ENCODE results near the gene SAE1. TPM values are rescaled to one million over a fixed set of nuclear protein-coding genes. Genes with fewer than 3 reads are reported as not detected.
"Not testable (repeated sequence)": the region's sequence is repeated elsewhere in the genome, so short reads cannot be mapped to it uniquely, and the experiment has no call there.

Gene SAE1
- total and polyA plus RNA-seq, 4 experiments from 2014 or later, result 35.3 to 182 (median 71.6) TPM

GRCh38 chr19:47134545-47134944 is 3.9 kb downstream of the SAE1 start:
- Mint-ChIP-seq H3K36me3 (peaks cover 8 to 25% of the 10 kb centered on the region in 2 donors), H3K27ac (peak overlapping the region in 5 of 7 donors; percentile 19 to 88 (median 48)), H3K27me3 (no peaks in the 10 kb centered on the region), H3K4me1 (peaks cover 38 to 79% (median 55%) of the 10 kb centered on the region in 4 donors), H3K4me3 (peak overlapping the region in 5 of 8 donors; percentile 4 to 57 (median 28)), H3K9me3 (peaks cover 0 to 5% (median 0%) of the 10 kb centered on the region in 8 donors)
- intact Hi-C loops (cut with micrococcal nuclease), result no loop called here
- Histone ChIP-seq H3K4me3 (ENCODE audit: low read length in 2 of 2) (no peak overlapping the region), H3K27ac (ENCODE audit: low read depth, low read length) (no peak overlapping the region), H3K36me3 (ENCODE audit: insufficient read depth, low read length) (no peaks in the 10 kb centered on the region), H3K27me3 (ENCODE audit: insufficient read depth, low read length) (no peaks in the 10 kb centered on the region), H3K9me3 (ENCODE audit: control insufficient read depth in 1 of 2, low read length in 2 of 2) (no peaks in the 10 kb centered on the region), H3K4me1 (ENCODE audit: insufficient read depth, low read length) (peaks cover 43% of the 10 kb centered on the region)
- DNase-seq, result no peak
- ChIA-PET CTCF (ENCODE audit: partially characterized antibody) (interaction anchor here (0.8 to 17.5 kb wide), 3 partner anchors 9 to 113 kb away, joined by 4 to 199 read pairs (median 5); no protein-coding TSS in a partner anchor), POLR2A (ENCODE audit: partially characterized antibody) (interaction anchor here (1.4 kb wide), 1 partner anchor 22 kb away, joined by 3 read pairs; no protein-coding TSS in a partner anchor)

GRCh38 chr19:47135156-47135555 is 4.5 kb downstream of the SAE1 start:
- peak overlapping the region in 1 of 8 donors; percentile 49 for H3K4me3 Mint-ChIP-seq
- Histone ChIP-seq H3K36me3 (ENCODE audit: insufficient read depth, low read length) (no peaks in the 10 kb centered on the region), H3K4me1 (ENCODE audit: insufficient read depth, low read length) (peaks cover 43% of the 10 kb centered on the region), H3K4me3 (ENCODE audit: low read length in 2 of 2) (no peak overlapping the region), H3K27me3 (ENCODE audit: insufficient read depth, low read length) (no peaks in the 10 kb centered on the region), H3K9me3 (ENCODE audit: control insufficient read depth in 1 of 2, low read length in 2 of 2) (no peaks in the 10 kb centered on the region), H3K27ac (ENCODE audit: low read depth, low read length) (no peak overlapping the region)
- POLR2A ChIA-PET (ENCODE audit: partially characterized antibody), result no interaction called here
- no peak for DNase-seq
- peaks cover 0 to 5% (median 0%) of the 10 kb centered on the region in 8 donors for H3K9me3 Mint-ChIP-seq
- H3K36me3 Mint-ChIP-seq, result peaks cover 8 to 25% of the 10 kb centered on the region in 2 donors
- intact Hi-C loops (cut with micrococcal nuclease), result no loop called here
- peak overlapping the region in 3 of 7 donors; percentile 11 to 84 (median 78) for H3K27ac Mint-ChIP-seq
- no peaks in the 10 kb centered on the region for H3K27me3 Mint-ChIP-seq
- peaks cover 38 to 78% (median 55%) of the 10 kb centered on the region in 4 donors for H3K4me1 Mint-ChIP-seq
- CTCF ChIA-PET (ENCODE audit: partially characterized antibody), result interaction anchor here (0.8 to 17.5 kb wide), 3 partner anchors 10 to 112 kb away, joined by 4 to 199 read pairs (median 5); no protein-coding TSS in a partner anchor

- H3K27me3 ChIP-seq (ENCODE audit: insufficient read depth, low read length); H3K9me3 ChIP-seq (ENCODE audit: control insufficient read depth in 1 of 2, low read length in 2 of 2); intact Hi-C loops (cut with micrococcal nuclease); H3K4me3 ChIP-seq (ENCODE audit: low read length in 2 of 2); H3K27ac ChIP-seq (ENCODE audit: low read depth, low read length); H3K9me3 Mint-ChIP-seq; H3K4me3 Mint-ChIP-seq; POLR2A ChIA-PET (ENCODE audit: partially characterized antibody); H3K27me3 Mint-ChIP-seq; DNase-seq: not testable (repeated sequence)
- Histone ChIP-seq H3K36me3 (ENCODE audit: insufficient read depth, low read length) (peaks cover 17% of the 10 kb centered on the region), H3K4me1 (ENCODE audit: insufficient read depth, low read length) (peaks cover 17% of the 10 kb centered on the region)
- Mint-ChIP-seq H3K36me3 (peaks cover 16 to 26% of the 10 kb centered on the region in 2 donors), H3K27ac (peak overlapping the region in 5 of 7 donors; percentile 10 to 87 (median 58)), H3K4me1 (peaks cover 24 to 57% (median 37%) of the 10 kb centered on the region in 4 donors)
- CTCF ChIA-PET (ENCODE audit: partially characterized antibody), result interaction anchor here (17.5 kb wide), 1 partner anchor 106 kb away, joined by 199 read pairs; no protein-coding TSS in a partner anchor
These were observed 10.6 kb downstream of the SAE1 start for GRCh38 chr19:47141252-47141651.

- Mint-ChIP-seq H3K9me3 (no peaks in the 10 kb centered on the region), H3K4me1 (peaks cover 29 to 58% (median 42%) of the 10 kb centered on the region in 4 donors), H3K27me3 (no peaks in the 10 kb centered on the region), H3K4me3 (no peak overlapping the region), H3K27ac (peak overlapping the region in 1 of 7 donors; percentile 86), H3K36me3 (peaks cover 18 to 27% of the 10 kb centered on the region in 2 donors)
- intact Hi-C loops (cut with micrococcal nuclease), result no loop called here
- H3K27ac ChIP-seq (ENCODE audit: low read depth, low read length), result no peak overlapping the region
- POLR2A ChIA-PET (ENCODE audit: partially characterized antibody), result no interaction called here
- CTCF ChIA-PET (ENCODE audit: partially characterized antibody), result interaction anchor here (17.5 kb wide), 1 partner anchor 105 kb away, joined by 199 read pairs; no protein-coding TSS in a partner anchor
- no peaks in the 10 kb centered on the region for H3K9me3 ChIP-seq (ENCODE audit: control insufficient read depth in 1 of 2, low read length in 2 of 2)
- H3K36me3 ChIP-seq (ENCODE audit: insufficient read depth, low read length), result peaks cover 17% of the 10 kb centered on the region
- DNase-seq, result no peak
- peaks cover 22% of the 10 kb centered on the region for H3K4me1 ChIP-seq (ENCODE audit: insufficient read depth, low read length)
- no peaks in the 10 kb centered on the region for H3K27me3 ChIP-seq (ENCODE audit: insufficient read depth, low read length)
- no peak overlapping the region for H3K4me3 ChIP-seq (ENCODE audit: low read length in 2 of 2)
These were observed 11.1 kb downstream of the SAE1 start for GRCh38 chr19:47141695-47142094.

- H3K27ac ChIP-seq (ENCODE audit: low read depth, low read length), result no peak overlapping the region
- peaks cover 22 to 30% of the 10 kb centered on the region in 2 donors for H3K36me3 Mint-ChIP-seq
- H3K4me1 ChIP-seq (ENCODE audit: insufficient read depth, low read length), result peaks cover 30% of the 10 kb centered on the region
- H3K9me3 ChIP-seq (ENCODE audit: control insufficient read depth in 1 of 2, low read length in 2 of 2), result no peaks in the 10 kb centered on the region
- no peak overlapping the region for H3K4me3 Mint-ChIP-seq
- H3K4me1 Mint-ChIP-seq, result peaks cover 32 to 64% (median 46%) of the 10 kb centered on the region in 4 donors
- DNase-seq, result no peak
- H3K27ac Mint-ChIP-seq, result peak overlapping the region in 5 of 7 donors; percentile 6 to 74 (median 12)
- H3K4me3 ChIP-seq (ENCODE audit: low read length in 2 of 2), result no peak overlapping the region
- ChIA-PET CTCF (ENCODE audit: partially characterized antibody) (interaction anchor here (0.9 to 22.4 kb wide), 4 partner anchors 11 to 107 kb away, joined by 5 to 609 read pairs (median 12); partner anchors contain the start of genes CCDC9 and SAE1), POLR2A (ENCODE audit: partially characterized antibody) (interaction anchor here (0.6 to 1.3 kb wide), 4 partner anchors 10 to 109 kb away, joined by 3 to 8 read pairs (median 4); partner anchors contain the start of gene SAE1)
- H3K27me3 ChIP-seq (ENCODE audit: insufficient read depth, low read length), result no peaks in the 10 kb centered on the region
- intact Hi-C loops (cut with micrococcal nuclease), result no loop called here
- H3K27me3 Mint-ChIP-seq, result no peaks in the 10 kb centered on the region
- H3K9me3 Mint-ChIP-seq, result no peaks in the 10 kb centered on the region
- peaks cover 17% of the 10 kb centered on the region for H3K36me3 ChIP-seq (ENCODE audit: insufficient read depth, low read length)
These were observed 12.1 kb downstream of the SAE1 start for GRCh38 chr19:47142779-47143178.

GRCh38 chr19:47143322-47144073 is 12.9 kb downstream of the SAE1 start:
- Mint-ChIP-seq H3K27ac (peak overlapping the region; percentile 30 to 87 (median 41)), H3K4me3 (no peak overlapping the region), H3K27me3 (no peaks in the 10 kb centered on the region), H3K36me3 (peaks cover 22 to 31% of the 10 kb centered on the region in 2 donors), H3K9me3 (no peaks in the 10 kb centered on the region), H3K4me1 (peaks cover 34 to 68% (median 48%) of the 10 kb centered on the region in 4 donors)
- no peak for DNase-seq
- ChIA-PET CTCF (ENCODE audit: partially characterized antibody) (interaction anchor here (0.9 to 22.4 kb wide), 5 partner anchors 12 to 107 kb away, joined by 3 to 609 read pairs (median 10); partner anchors contain the start of genes CCDC9 and SAE1), POLR2A (ENCODE audit: partially characterized antibody) (interaction anchor here (0.6 to 1.3 kb wide), 7 partner anchors 11 to 429 kb away, joined by 3 to 8 read pairs (median 4); partner anchors contain the start of gene SAE1)
- H3K4me3 ChIP-seq (ENCODE audit: low read length in 2 of 2), result no peak overlapping the region
- H3K4me1 ChIP-seq (ENCODE audit: insufficient read depth, low read length), result peaks cover 37% of the 10 kb centered on the region
- intact Hi-C loops (cut with micrococcal nuclease), result no loop called here
- H3K36me3 ChIP-seq (ENCODE audit: insufficient read depth, low read length), result peaks cover 17% of the 10 kb centered on the region
- no peaks in the 10 kb centered on the region for H3K27me3 ChIP-seq (ENCODE audit: insufficient read depth, low read length)
- H3K27ac ChIP-seq (ENCODE audit: low read depth, low read length), result no peak overlapping the region
- no peaks in the 10 kb centered on the region for H3K9me3 ChIP-seq (ENCODE audit: control insufficient read depth in 1 of 2, low read length in 2 of 2)

GRCh38 chr19:47144630-47145029 is 14.0 kb downstream of the SAE1 start:
- H3K4me1 Mint-ChIP-seq, result peaks cover 33 to 66% (median 46%) of the 10 kb centered on the region in 4 donors
- peaks cover 17% of the 10 kb centered on the region for H3K36me3 ChIP-seq (ENCODE audit: insufficient read depth, low read length)
- peaks cover 43% of the 10 kb centered on the region for H3K4me1 ChIP-seq (ENCODE audit: insufficient read depth, low read length)
- no peak overlapping the region for H3K4me3 ChIP-seq (ENCODE audit: low read length in 2 of 2)
- H3K27me3 Mint-ChIP-seq, result no peaks in the 10 kb centered on the region
- no peak overlapping the region for H3K27ac ChIP-seq (ENCODE audit: low read depth, low read length)
- DNase-seq, result no peak
- ChIA-PET CTCF (ENCODE audit: partially characterized antibody) (interaction anchor here (1.3 to 22.4 kb wide), 8 partner anchors 12 to 441 kb away, joined by 3 to 609 read pairs (median 8); partner anchors contain the start of genes CCDC9 and SAE1), POLR2A (ENCODE audit: partially characterized antibody) (interaction anchor here (2.1 to 3.5 kb wide), 4 partner anchors 13 to 82 kb away, joined by 10 to 25 read pairs (median 18); partner anchors contain the start of gene SAE1)
- no peaks in the 10 kb centered on the region for H3K9me3 ChIP-seq (ENCODE audit: control insufficient read depth in 1 of 2, low read length in 2 of 2)
- H3K27me3 ChIP-seq (ENCODE audit: insufficient read depth, low read length), result no peaks in the 10 kb centered on the region
- peaks cover 23 to 34% of the 10 kb centered on the region in 2 donors for H3K36me3 Mint-ChIP-seq
- H3K4me3 Mint-ChIP-seq, result no peak overlapping the region
- intact Hi-C loops (cut with micrococcal nuclease), result no loop called here
- peak overlapping the region in 2 of 7 donors; percentile 19 to 41 for H3K27ac Mint-ChIP-seq
- H3K9me3 Mint-ChIP-seq, result no peaks in the 10 kb centered on the region
